Cerebellar cortex (tissue), 1 donor: Measurements from ENCODE around the gene IPO11.

Experiments
- DNase-seq: peaks from one replicate; pipeline ENCODE4 v3.0.0-alpha.2; 2015; ENCODE audit warnings: low spot score

The IPO11 gene

DNA sequence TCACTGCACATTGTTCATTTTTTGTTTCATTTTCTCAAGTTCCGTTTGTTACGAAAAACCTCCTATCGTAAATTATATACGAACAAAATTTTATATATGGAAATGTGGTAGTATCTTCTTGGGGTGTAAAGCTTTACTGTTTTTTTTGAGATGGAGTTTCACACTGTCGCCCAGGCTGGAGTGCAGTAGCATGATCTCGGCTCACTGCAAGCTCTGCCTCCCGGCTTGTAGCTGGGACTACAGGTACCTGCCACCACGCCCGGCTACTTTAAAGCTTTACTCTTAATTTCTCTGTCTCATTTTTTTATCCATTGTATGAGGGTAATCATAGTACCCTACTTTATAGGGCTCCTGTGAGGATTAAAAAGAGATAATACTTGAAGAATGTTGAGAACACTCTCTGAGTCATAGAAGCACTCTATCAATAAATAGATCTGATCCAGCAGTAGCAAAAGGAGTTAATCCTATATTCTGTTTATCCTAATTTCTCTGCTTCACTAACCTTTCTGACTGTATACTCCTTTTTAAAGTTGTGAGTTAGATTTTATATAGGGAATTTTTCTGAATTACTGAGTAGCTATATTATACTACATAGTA is 160.5 kb downstream of the IPO11 start:
- DNase-seq, result no peak

DNA sequence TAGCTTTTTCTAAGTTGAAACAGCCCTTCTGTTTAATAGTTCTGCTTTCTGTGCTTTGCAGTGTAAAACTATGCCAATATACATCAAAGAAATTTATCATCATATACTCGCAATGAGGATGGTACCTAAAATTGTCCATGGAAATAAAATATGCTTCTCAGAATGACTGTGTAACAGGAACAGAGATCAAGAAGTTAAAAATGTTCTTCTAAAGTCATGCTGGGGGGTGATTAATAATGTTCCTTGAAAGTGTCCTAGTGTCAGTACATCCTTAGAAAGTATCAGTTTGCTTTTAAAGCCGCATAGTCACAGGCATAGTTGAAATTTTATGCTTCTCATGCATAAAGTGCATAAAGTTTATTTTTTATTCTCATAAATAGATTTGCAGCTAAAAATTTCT is 162.0 kb downstream of the IPO11 start:
- DNase-seq, result no peak

DNA sequence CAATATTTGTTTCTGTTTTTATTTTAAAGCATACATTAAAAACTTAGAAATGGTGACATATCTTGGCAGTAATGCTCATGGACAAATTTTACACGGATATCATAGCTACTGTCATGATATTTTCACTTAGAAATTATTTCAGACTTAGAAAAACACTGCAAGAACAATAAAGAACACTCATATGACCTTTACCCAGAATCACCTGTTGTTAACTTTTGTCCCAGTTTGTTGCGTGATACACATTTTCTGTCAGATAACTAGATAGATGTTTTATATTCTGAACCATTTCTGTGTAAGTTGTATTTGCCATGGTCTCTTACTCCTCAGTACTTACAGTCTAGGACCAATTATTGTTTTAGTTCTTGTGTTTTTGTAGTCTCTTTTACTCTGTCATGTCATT is 162.5 kb downstream of the IPO11 start:
- no peak for DNase-seq

- no peak for DNase-seq
Measured at GRCh38 chr5:62575489-62575888, 162.9 kb downstream of the IPO11 start.

GRCh38 chr5:62576570-62577170 is 164.1 kb downstream of the IPO11 start:
- DNase-seq, result no peak

- DNase-seq, result no peak
Measured at GRCh38 chr5:62577488-62577887, 164.9 kb downstream of the IPO11 start.

GRCh38 chr5:62578540-62578939 is 166.0 kb downstream of the IPO11 start, which contains the start of gene LRRC70:
TSS of gene LRRC70 (plus strand) at chr5:62578819. CDS start at chr5:62579439, 620 bp downstream.
- no peak for DNase-seq

GRCh38 chr5:62579761-62580160 is 167.2 kb downstream of the IPO11 start:
- no peak for DNase-seq

DNA sequence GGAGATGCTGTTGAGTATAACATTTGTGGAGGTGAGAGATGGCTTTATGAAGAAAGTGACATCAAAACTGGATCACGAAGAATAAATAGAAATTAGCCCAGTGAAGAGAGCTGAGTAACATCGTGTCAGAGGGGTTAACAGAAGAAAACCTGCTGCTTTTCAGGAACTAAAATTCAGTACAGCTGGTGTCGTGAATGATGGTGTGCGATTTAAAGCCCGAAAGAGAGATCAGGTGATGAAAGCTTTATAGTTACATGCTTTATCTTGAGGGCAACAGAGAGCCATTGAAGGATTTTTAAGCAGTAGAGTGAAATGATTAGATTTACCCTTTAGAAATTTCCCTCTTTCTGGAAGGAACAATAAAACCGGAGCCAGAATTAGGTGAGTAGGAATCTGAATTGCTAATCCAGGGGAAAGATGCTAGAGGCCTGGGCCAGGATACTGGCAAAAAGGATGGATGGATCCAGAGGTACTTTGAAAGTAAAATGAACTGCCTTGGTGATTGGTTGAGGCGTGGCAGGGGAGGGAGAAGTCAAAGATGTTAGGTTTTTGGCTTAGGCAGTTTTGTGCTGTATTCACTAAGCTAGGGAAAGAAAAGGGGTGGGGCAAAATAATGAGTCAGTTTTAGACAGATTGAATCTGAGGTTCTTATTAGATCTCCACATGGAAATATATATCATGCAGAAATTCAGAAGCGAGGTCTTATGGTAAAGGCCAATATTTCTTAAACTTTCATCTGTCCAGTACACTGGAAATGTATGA is 169.5 kb downstream of the IPO11 start:
- DNase-seq, result no peak

GRCh38 chr5:62584391-62584790 is 171.8 kb downstream of the IPO11 start:
- no peak for DNase-seq

- no peak for DNase-seq
Measured at GRCh38 chr5:62585306-62585705, 172.7 kb downstream of the IPO11 start.

GRCh38 chr5:62585751-62586150 is 173.2 kb downstream of the IPO11 start:
- DNase-seq, result no peak

GRCh38 chr5:62587737-62588136 is 175.2 kb downstream of the IPO11 start:
- no peak for DNase-seq

DNA sequence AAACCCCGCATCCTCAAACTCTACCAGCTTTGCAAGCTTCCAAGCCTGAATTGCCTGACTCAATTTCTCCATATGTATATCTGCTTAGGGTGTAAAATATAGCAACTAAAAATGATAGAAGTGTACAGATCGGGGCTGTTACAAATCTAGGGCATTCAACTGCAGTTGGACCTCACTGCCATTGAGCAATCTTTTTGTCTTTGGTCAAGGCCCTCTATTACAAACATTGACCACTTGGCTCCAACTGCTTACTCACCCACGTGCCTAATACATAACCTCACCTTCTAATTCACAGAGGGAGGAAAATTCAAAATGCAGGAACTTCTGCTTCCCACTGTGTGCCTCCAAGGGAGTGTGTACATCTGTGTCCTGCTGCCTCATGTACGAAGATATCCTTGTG is 176.1 kb downstream of the IPO11 start:
- DNase-seq, result no peak

DNA sequence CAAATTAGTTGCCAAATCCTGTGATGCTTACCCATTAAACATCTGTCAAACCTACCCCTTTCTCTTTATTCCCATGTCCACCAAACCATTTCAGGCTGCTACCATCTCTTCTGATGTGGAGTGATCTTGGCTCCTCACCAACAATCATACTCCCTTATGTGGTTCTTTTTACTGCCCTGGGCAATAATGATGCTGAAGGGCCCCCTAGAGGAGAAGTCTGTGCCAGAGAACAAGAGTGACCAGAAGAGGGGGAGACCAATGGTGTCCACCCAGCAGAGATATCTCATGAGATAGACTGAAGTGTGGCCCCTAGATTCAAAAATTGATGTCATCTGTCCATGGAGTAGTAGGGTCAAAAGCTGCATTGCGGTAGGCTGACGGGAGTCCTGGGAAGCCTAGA is 176.9 kb downstream of the IPO11 start:
- DNase-seq, result no peak

- DNase-seq, result no peak
Measured at GRCh38 chr5:62590387-62590786, 177.8 kb downstream of the IPO11 start.

- no peak for DNase-seq
Measured at GRCh38 chr5:62592558-62592957, 180.0 kb downstream of the IPO11 start.

DNA sequence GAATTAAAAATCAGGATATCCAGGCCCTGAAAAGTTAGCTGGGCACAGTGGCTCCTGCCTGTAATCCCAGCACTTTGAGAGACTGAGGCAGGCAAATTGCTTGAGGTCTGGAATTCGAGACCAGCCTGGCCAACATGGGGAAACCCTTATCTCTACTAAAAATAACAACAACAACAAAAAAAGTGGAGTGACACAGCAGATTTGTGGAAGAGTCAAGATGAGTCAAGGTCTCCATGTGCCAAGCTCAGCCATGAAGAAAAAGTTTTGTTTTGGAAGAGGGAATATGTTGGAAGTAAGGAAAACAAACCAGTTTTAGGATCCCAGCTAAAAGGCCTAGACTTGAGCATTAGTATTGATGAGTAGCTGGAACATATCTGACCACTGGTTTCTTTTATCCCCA is 180.8 kb downstream of the IPO11 start:
- no peak for DNase-seq

- no peak for DNase-seq
Measured at GRCh38 chr5:62594364-62594984, 181.9 kb downstream of the IPO11 start.

DNA sequence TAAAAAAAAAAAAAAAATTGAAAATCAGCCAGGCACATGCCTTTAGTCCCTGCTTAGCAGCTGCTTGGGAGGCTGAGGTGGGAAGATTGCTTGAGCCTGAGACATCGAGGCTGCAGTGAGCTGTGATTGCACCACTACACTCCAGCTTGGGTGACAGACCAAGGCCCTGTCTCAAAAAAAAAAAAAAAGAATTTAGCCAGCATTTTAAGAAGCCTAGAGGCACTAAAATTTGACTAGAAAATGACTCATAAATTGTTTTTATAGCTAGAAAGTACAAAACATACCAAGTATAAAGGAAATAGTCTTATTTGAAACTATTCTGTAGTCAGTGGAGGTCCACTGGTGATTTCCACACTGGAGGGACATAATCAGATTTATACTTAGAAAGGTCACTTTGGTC is 183.5 kb downstream of the IPO11 start:
- no peak for DNase-seq

DNA sequence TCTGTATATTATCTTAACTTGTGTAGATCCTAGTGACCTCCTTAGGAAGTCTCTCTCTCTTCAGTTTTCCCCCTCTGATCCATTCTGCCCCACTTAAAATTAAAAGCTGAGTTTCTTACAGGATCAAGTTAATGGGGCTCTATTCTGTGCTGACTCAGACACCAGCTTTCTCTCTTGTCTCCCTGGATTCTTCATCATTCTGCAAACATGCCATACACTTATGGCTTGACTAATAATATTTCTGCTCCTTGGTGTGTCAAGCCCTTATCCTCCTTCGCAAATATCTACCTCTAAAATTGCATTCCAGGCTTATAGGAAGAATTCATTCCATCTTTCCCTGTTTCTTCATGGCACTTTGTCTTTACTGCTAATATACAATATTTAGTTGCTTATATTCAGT is 184.1 kb downstream of the IPO11 start:
- DNase-seq, result no peak

GRCh38 chr5:62597314-62597713 is 184.8 kb downstream of the IPO11 start:
- no peak for DNase-seq
